Measurements from ENCODE around the gene SUGCT.

SUGCT gene

GRCh38 chr7:40753455-40753854 is 618.6 kb downstream of the SUGCT start:
- no peak for DNase-seq

GRCh38 chr7:40755438-40755837 is 620.6 kb downstream of the SUGCT start:
- no peak for DNase-seq

- no peak for DNase-seq
Measured at GRCh38 chr7:40757109-40757508, 622.3 kb downstream of the SUGCT start.

GRCh38 chr7:40758590-40758989 is 623.8 kb downstream of the SUGCT start:
- no peak for DNase-seq

GRCh38 chr7:40760293-40760964 is 625.6 kb downstream of the SUGCT start:
- no peak for DNase-seq

- DNase-seq, result no peak
Measured at GRCh38 chr7:40760987-40761386, 626.2 kb downstream of the SUGCT start.

- no peak for DNase-seq
Measured at GRCh38 chr7:40761762-40762560, 627.2 kb downstream of the SUGCT start.

GRCh38 chr7:40763319-40764287 is 628.8 kb downstream of the SUGCT start:
- no peak for DNase-seq

GRCh38 chr7:40765639-40766038 is 630.8 kb downstream of the SUGCT start:
- no peak for DNase-seq

GRCh38 chr7:40772096-40772495 is 637.3 kb downstream of the SUGCT start:
- DNase-seq, result no peak

DNA sequence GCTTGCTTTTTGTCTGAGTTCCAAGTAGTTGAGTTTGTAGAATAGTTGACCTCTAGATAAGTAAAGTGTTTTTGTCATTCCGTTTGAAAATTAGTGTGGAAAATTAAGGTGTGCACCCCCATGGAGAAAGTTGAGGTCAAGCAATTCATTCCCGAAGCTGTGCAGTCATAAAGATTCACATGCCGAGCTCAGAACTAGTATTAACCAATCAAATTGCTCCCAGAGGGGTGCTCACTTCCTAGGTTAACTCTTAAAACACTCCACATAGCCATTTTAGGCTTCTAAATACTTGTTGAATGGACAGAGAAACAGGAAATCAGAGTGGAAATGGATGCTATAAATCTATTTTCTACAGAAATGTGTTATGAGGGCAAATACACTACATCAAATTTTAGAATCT is 638.9 kb downstream of the SUGCT start:
- no peak for DNase-seq

GRCh38 chr7:40775877-40776276 is 641.1 kb downstream of the SUGCT start:
- no peak for DNase-seq

DNA sequence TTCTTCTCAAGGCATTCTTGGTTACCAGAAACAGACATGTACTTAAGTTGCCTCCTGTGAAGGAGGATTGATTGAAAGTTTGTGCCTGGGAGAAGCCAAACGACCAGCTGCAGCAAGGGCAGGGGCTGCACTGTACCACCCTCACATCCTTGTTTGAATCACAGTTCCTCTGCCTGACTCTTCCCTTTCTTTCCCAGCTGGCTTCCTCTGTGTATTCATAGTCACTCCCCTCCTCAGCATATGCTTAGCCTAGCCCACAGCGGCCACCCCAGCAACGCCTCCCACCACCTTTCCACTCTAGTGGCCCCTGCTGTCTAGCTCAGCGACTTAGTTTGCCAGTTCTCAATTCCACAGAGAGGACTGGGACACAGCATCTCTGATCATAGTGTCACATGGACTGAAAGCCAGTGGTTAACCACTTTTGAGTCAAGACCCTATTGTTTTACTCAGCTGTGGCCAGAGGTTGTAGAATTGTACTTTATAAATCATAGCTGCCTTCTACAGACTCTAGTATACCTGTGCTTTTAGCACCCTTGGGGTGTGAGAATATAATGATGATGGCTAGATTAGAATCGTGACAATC is 643.0 kb downstream of the SUGCT start:
- DNase-seq, result no peak

DNA sequence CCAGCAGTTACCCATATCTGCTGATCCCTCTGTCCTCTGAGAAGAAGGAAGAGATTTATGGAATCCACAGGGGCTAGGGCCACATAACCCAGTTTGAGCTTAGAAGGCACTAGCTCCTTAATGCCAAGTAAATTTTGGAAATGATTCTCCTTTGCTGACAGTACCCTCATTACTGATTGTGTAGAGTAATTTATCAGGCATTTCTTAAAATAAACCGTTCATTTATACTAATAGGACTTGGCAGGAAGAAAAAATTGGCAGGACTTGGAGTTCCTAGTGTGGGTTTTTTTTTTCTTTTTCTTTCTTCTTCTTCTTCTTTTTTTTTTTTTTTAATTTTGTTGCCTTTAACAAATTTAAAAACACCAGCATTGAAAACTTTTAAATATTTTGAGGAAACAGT is 645.7 kb downstream of the SUGCT start:
- no peak for DNase-seq

DNA sequence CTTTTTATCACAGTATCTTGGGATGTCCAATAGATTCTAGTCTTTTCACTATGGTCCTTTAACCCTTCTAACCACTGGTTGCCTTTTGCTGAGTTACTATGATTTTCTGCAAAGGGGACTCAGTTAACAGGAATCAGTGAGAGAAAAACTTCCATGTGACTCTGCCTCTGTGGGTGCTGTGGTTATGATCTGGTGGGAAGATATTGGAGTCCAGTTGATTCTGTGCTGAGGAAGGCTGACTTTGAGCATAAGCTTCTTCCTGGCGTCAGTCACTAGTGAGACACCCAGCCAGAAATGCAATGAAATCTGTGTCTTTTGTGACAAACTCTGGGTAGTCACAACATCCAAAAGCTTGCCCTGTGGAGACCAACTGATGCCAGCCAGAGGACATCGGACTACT is 648.0 kb downstream of the SUGCT start:
- DNase-seq, result no peak

DNA sequence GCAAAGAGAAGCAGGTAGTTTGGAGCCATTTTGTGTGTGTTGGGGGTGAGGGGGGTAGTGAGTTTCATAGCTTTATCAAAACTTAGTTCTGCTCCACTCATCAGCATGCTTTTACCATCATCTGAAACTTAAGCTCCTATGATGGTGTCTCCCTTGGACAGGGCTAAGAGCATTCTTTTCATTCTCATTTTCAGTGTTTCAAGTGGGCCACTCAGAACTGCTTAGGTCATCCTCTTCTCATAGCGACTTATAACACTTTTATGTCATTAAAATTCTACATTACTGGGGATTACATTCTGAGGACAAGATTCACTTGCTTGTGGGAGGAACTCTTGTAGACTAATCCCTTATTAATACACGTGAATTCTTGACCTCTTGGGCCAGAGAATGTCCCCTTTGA is 649.4 kb downstream of the SUGCT start:
- DNase-seq, result no peak

- DNase-seq, result no peak
Measured at GRCh38 chr7:40786909-40787308, 652.1 kb downstream of the SUGCT start.

DNA sequence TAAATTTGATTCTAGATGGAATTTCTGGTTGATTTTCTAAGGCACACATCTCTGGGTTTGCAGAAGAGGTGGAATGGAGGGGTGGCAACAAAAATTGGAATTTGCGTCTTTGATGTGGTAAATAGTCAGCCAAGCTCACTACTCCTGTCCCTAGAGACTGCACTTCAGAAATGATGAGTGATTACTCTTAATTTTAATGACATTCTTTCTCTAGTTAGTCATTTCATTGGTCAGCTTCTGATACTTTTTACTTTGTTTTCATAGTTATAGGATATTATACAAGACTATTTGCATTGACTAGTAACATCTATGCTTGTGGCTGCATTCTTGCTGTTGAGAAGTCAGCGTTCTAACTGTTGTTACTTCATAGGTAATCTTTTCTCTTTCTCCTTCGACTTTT is 658.3 kb downstream of the SUGCT start:
- no peak for DNase-seq

- no peak for DNase-seq
Measured at GRCh38 chr7:40795607-40796006, 660.8 kb downstream of the SUGCT start.

DNA sequence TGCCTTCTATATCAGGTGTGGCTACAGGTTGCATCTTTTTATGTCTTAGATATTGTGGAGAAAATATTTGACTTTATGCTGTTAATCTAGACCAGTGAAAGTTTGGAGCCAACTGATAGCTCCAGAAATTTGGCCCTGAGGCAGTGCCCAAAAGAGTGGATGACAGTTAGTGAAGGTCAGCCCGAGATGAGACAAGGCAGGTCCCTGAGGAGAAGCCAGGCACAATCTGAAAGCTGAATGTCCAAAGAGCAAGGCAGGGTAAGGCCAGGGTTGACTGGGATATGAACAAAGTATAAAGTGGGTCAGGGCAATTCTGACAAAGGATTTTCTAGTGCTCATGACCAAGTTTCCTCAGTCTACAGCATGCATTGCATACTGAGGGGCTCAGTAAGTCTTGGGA is 661.9 kb downstream of the SUGCT start:
- no peak for DNase-seq

- DNase-seq, result no peak
Measured at GRCh38 chr7:40798613-40799012, 663.8 kb downstream of the SUGCT start.

DNA sequence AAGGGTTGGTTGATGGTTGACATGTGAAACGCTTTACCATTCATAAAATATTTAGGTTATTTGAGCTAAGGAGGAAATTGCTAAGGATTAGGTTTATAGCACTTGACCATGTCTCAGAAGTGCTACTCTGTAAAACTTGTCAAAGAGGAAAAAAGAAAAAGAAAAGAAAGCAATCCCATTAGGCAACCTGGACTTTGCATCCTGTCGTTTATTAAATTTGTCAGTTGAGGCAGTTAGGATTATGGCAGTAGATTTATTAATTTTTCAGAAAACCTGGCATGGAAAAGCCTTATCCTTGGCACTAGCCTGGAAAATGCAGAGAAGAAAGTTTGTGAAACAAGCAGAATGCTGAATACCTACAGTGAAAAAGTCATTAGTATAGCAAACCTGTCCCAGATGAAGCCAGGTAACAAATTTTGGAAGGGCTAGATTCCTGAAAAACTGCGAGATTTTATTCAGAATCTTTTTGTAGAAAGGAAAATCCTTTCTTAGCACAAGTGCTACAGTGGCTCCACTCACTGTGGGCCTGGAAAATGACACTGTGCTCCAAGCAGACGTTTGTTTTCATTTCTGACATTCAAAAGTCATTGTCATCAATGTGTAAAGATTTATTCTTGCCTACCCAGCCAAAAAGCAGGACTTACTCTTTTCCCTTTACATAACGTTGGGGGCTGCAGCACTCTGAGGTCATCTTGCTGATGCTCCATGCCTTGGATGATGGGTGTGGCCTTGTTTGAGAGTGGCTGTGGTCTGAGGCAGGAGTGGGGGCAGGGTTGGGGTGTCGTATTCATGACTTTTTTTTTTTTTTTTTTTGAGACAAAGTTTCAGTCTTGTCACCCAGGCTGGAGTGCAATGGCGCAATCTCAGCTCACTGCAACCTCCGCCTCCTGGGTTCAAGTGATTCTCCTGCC is 664.9 kb downstream of the SUGCT start:
- no peak for DNase-seq

Data from CD4-positive, alpha-beta T cell treated with Interleukin-15 for 1 hour (primary cell).